SK-N-SH treated with all-trans-retinoic acid at 6 μM for 48 hours (cell line): Measurements from ENCODE around the gene TYROBP.

Experiments
- ATAC-seq: fragments of 200-7000 bp; cut with Tn5 transposase; 3 replicates; pipeline ENCODE4 v1.9.1; 2020; ENCODE audit warnings: mild to moderate bottlenecking, moderate library complexity
- ARNTL ChIP-seq: fragments of 450-650 bp; formaldehyde crosslinking; IDR thresholded peaks from 2 replicates; pipeline ENCODE4 v1.5.0; 2020; ENCODE audit warnings: low read depth, mild to moderate bottlenecking, moderate library complexity, borderline replicate concordance
- BACH2 ChIP-seq: fragments of 250-450 bp; sonication (Bioruptor Pico); IDR thresholded peaks from 2 replicates; pipeline ENCODE4 v1.9.0; 2021; ENCODE audit warnings: mild to moderate bottlenecking, borderline replicate concordance
- CSDC2 ChIP-seq: fragments of 250-450 bp; sonication (Bioruptor Pico); IDR thresholded peaks from 2 replicates; pipeline ENCODE4 v1.5.0; 2020; ENCODE audit warnings: mild to moderate bottlenecking, moderate library complexity
- ESRRG ChIP-seq: fragments of 250-450 bp; sonication (Bioruptor Pico); IDR thresholded peaks from 2 replicates; pipeline ENCODE4 v1.6.1; 2021; ENCODE audit warnings: mild to moderate bottlenecking
- GLIS3 ChIP-seq: fragments of 250-450 bp; sonication (Bioruptor Pico); IDR thresholded peaks from 2 replicates; pipeline ENCODE4 v1.5.0; 2020; ENCODE audit warnings: mild to moderate bottlenecking, moderate library complexity
- ISL1 ChIP-seq: fragments of 250-450 bp; sonication (Bioruptor Pico); IDR thresholded peaks from 2 replicates; pipeline ENCODE4 v2.1.2; 2022; ENCODE audit warnings: mild to moderate bottlenecking, moderate library complexity
- OSR1 ChIP-seq: fragments of 250-450 bp; sonication (Bioruptor Pico); IDR thresholded peaks from 2 replicates; pipeline ENCODE4 v1.8.0; 2022; ENCODE audit warnings: moderate library complexity, mild to moderate bottlenecking, inconsistent platforms
- PPARA ChIP-seq: fragments of 250-450 bp; sonication (Bioruptor Pico); IDR thresholded peaks from 2 replicates; pipeline ENCODE4 v1.5.0; 2020; ENCODE audit warnings: mild to moderate bottlenecking, borderline replicate concordance
- RARB ChIP-seq: fragments of 250-450 bp; sonication (Bioruptor Pico); IDR thresholded peaks from 2 replicates; pipeline ENCODE4 v1.8.0; 2021; ENCODE audit warnings: mild to moderate bottlenecking, moderate library complexity
- TCF4 ChIP-seq: fragments of 250-450 bp; sonication (Bioruptor Pico); IDR thresholded peaks from 2 replicates; pipeline ENCODE4 v1.8.0; 2021; ENCODE audit warnings: mild to moderate bottlenecking, moderate library complexity, borderline replicate concordance
- TOX ChIP-seq: fragments of 250-450 bp; sonication (Bioruptor Pico); IDR thresholded peaks from 2 replicates; pipeline ENCODE4 v1.8.0; 2021; ENCODE audit warnings: mild to moderate bottlenecking, moderate library complexity, borderline replicate concordance
- ZC3H10 ChIP-seq: fragments of 250-450 bp; sonication (Bioruptor Pico); IDR thresholded peaks from 2 replicates; pipeline ENCODE4 v1.5.1; 2021; ENCODE audit warnings: mild to moderate bottlenecking, moderate library complexity
- ZFP3 ChIP-seq: fragments of 250-450 bp; sonication (Bioruptor Pico); IDR thresholded peaks from 2 replicates; pipeline ENCODE4 v1.5.0; 2020; ENCODE audit warnings: mild to moderate bottlenecking, moderate library complexity
- ZFP30 ChIP-seq: fragments of 450-650 bp; formaldehyde crosslinking; IDR thresholded peaks from 2 replicates; pipeline ENCODE4 v1.5.0; 2022; ENCODE audit warnings: mild to moderate bottlenecking, moderate library complexity
- ZNF70 ChIP-seq: fragments of 450-650 bp; formaldehyde crosslinking; IDR thresholded peaks from 2 replicates; pipeline ENCODE4 v1.5.0; 2020; ENCODE audit warnings: mild to moderate bottlenecking, moderate library complexity
- ZNF8 ChIP-seq: fragments of 450-650 bp; formaldehyde crosslinking; IDR thresholded peaks from 2 replicates; pipeline ENCODE4 v1.5.0; 2020; ENCODE audit warnings: mild to moderate bottlenecking, moderate library complexity
- TF ChIP-seq, protein P1 (sequence below): fragments of 250-450 bp; sonication (Bioruptor Pico); IDR thresholded peaks from 2 replicates; pipeline ENCODE4 v1.5.1; 2021; ENCODE audit warnings: mild to moderate bottlenecking, moderate library complexity
- TF ChIP-seq, protein P2 (sequence below): fragments of 250-450 bp; sonication (Bioruptor Pico); IDR thresholded peaks from 2 replicates; pipeline ENCODE4 v1.5.0; 2020; ENCODE audit warnings: mild to moderate bottlenecking, moderate library complexity
- TF ChIP-seq, protein P3 (sequence below): fragments of 250-450 bp; sonication (Bioruptor Pico); IDR thresholded peaks from 2 replicates; pipeline ENCODE4 v1.8.0; 2020; ENCODE audit warnings: mild to moderate bottlenecking, moderate library complexity, borderline replicate concordance

TYROBP gene

DNA sequence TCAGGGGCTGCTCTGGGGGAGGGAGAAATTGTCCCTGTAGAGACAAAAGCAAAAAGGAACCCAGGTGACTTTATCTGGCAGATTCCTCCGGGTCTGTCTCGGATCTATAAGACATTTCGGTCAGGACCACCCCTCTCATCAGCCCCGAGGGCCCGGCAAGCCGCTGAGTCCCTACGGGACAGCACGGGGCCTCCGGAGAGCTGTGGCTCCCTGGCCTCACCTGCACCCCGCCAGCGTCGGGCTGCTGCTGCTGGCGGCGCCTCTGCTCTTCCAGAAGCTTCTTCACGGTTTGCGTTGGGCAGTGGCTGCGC, 9.6 kb downstream of the TYROBP start:
- ATAC-seq, result no peak
- no peak for TF ChIP-seq BACH2 (CRISPR knock-in tag)

DNA sequence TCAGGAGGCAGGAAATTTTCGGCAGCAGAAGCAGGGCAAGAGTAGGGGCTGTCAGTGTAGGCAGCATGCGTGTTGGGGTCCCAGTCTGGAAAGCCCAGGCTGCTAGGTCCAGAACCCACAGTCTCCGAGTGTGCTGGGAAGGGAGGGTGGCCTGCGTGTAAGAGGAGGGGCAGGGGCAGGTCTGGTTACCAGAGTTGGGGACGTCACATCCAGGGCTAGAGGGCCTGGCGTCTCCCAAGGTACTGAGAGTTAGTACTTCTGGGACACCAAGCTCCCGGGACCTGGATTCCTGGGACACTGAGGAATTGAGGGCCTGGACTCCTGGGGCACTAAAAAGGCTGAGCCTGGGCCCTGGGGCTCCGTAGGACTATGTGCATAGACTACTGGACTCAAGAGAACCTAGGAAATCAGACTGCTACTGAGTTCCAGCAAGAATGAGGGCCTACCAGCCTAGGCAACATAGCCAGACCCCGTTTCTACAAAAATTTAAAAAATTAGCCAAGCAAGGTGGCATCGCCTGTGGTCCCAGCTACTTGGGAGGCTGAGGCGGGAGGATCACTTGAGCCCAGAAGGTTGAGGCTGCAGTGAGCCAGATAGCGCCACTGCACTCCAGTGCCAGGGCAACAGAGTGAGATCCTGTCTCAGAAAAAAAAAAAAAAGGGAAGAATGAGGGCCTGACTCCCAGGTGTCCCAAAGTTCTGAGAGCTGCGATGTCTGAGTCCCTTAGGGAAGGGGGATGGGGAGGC, 10.2 kb downstream of the TYROBP start:
- TF ChIP-seq, protein P1, sequence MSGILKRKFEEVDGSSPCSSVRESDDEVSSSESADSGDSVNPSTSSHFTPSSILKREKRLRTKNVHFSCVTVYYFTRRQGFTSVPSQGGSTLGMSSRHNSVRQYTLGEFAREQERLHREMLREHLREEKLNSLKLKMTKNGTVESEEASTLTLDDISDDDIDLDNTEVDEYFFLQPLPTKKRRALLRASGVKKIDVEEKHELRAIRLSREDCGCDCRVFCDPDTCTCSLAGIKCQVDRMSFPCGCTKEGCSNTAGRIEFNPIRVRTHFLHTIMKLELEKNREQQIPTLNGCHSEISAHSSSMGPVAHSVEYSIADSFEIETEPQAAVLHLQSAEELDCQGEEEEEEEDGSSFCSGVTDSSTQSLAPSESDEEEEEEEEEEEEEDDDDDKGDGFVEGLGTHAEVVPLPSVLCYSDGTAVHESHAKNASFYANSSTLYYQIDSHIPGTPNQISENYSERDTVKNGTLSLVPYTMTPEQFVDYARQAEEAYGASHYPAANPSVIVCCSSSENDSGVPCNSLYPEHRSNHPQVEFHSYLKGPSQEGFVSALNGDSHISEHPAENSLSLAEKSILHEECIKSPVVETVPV (CRISPR knock-in tag), result no peak
- TF ChIP-seq ESRRG, result no peak
- no peak for TF ChIP-seq ISL1 (CRISPR knock-in tag)
- TF ChIP-seq, protein P2, sequence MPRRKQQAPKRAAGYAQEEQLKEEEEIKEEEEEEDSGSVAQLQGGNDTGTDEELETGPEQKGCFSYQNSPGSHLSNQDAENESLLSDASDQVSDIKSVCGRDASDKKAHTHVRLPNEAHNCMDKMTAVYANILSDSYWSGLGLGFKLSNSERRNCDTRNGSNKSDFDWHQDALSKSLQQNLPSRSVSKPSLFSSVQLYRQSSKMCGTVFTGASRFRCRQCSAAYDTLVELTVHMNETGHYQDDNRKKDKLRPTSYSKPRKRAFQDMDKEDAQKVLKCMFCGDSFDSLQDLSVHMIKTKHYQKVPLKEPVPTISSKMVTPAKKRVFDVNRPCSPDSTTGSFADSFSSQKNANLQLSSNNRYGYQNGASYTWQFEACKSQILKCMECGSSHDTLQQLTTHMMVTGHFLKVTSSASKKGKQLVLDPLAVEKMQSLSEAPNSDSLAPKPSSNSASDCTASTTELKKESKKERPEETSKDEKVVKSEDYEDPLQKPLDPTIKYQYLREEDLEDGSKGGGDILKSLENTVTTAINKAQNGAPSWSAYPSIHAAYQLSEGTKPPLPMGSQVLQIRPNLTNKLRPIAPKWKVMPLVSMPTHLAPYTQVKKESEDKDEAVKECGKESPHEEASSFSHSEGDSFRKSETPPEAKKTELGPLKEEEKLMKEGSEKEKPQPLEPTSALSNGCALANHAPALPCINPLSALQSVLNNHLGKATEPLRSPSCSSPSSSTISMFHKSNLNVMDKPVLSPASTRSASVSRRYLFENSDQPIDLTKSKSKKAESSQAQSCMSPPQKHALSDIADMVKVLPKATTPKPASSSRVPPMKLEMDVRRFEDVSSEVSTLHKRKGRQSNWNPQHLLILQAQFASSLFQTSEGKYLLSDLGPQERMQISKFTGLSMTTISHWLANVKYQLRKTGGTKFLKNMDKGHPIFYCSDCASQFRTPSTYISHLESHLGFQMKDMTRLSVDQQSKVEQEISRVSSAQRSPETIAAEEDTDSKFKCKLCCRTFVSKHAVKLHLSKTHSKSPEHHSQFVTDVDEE (CRISPR knock-in tag), result no peak
- no peak for TF ChIP-seq GLIS3 (CRISPR knock-in tag)
- no peak for TF ChIP-seq ARNTL (CRISPR knock-in tag)
- no peak for TF ChIP-seq PPARA (CRISPR knock-in tag)
- TF ChIP-seq ZNF8 (CRISPR knock-in tag), result no peak
- TF ChIP-seq TOX (CRISPR knock-in tag), result no peak
- no peak for TF ChIP-seq OSR1
- TF ChIP-seq ZFP30 (CRISPR knock-in tag), result no peak
- TF ChIP-seq ZC3H10 (CRISPR knock-in tag), result no peak
- TF ChIP-seq BACH2 (CRISPR knock-in tag), result no peak
- TF ChIP-seq, protein P3, sequence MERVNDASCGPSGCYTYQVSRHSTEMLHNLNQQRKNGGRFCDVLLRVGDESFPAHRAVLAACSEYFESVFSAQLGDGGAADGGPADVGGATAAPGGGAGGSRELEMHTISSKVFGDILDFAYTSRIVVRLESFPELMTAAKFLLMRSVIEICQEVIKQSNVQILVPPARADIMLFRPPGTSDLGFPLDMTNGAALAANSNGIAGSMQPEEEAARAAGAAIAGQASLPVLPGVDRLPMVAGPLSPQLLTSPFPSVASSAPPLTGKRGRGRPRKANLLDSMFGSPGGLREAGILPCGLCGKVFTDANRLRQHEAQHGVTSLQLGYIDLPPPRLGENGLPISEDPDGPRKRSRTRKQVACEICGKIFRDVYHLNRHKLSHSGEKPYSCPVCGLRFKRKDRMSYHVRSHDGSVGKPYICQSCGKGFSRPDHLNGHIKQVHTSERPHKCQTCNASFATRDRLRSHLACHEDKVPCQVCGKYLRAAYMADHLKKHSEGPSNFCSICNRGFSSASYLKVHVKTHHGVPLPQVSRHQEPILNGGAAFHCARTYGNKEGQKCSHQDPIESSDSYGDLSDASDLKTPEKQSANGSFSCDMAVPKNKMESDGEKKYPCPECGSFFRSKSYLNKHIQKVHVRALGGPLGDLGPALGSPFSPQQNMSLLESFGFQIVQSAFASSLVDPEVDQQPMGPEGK (CRISPR knock-in tag), result no peak
- no peak for TF ChIP-seq RARB (CRISPR knock-in tag)
- no peak for TF ChIP-seq ZFP3 (CRISPR knock-in tag)
- no peak for ATAC-seq

DNA sequence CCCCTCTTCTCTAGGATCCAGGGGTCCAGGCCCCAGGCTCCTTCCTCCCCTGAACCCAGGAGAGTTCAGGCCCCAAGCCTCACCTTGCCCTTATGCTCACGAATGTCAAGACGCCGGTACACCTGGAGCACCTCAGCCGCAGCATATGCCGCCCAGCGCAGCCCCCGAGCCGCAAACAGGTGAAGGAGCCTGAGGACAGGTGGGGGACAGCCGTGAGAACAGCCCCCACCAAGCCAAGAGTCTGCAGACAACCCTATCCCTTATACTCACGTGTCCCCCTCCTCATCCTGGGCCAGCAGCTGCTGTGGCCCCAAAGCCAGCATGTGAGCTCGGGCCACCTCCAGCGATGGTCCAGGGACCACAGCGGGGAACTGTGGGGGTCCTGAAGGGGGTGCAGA, 11.5 kb downstream of the TYROBP start:
- ATAC-seq, result no peak
- TF ChIP-seq, protein P3 (CRISPR knock-in tag), result no peak
- TF ChIP-seq GLIS3 (CRISPR knock-in tag), result no peak
- TF ChIP-seq ZNF70 (CRISPR knock-in tag), result no peak
- TF ChIP-seq ZC3H10 (CRISPR knock-in tag), result no peak
- TF ChIP-seq TCF4 (CRISPR knock-in tag), result no peak
- no peak for TF ChIP-seq CSDC2 (CRISPR knock-in tag)
- TF ChIP-seq, protein P2 (CRISPR knock-in tag), result no peak
- no peak for TF ChIP-seq ESRRG
- TF ChIP-seq ZNF8 (CRISPR knock-in tag), result no peak
- TF ChIP-seq ZFP30 (CRISPR knock-in tag), result no peak
- TF ChIP-seq RARB (CRISPR knock-in tag), result no peak
- TF ChIP-seq, protein P1 (CRISPR knock-in tag), result no peak
- no peak for TF ChIP-seq ARNTL (CRISPR knock-in tag)
